Measurements from ENCODE around the gene DTD1.

- TF ChIP-seq ZBTB8A (tag by site-specific recombination; IDR thresholded peaks at IDR 0.05) (no peak), ZSCAN18 (tag by site-specific recombination; IDR thresholded peaks at IDR 0.05) (no peak), ZNF571 (tag by site-specific recombination; IDR thresholded peaks at IDR 0.05) (no peak), ZBTB1 (tag by site-specific recombination; IDR thresholded peaks at IDR 0.05) (no peak)
- TF ChIP-seq, protein P1, sequence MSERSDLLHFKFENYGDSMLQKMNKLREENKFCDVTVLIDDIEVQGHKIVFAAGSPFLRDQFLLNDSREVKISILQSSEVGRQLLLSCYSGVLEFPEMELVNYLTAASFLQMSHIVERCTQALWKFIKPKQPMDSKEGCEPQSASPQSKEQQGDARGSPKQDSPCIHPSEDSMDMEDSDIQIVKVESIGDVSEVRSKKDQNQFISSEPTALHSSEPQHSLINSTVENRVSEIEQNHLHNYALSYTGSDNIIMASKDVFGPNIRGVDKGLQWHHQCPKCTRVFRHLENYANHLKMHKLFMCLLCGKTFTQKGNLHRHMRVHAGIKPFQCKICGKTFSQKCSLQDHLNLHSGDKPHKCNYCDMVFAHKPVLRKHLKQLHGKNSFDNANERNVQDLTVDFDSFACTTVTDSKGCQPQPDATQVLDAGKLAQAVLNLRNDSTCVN (tag by site-specific recombination; optimal IDR thresholded peaks at IDR 0.05): no peak
Measured at GRCh38 chr20:18801516-18801915, 213.7 kb downstream of the DTD1 start.

All from HEK293 (cell line).